SK-N-DZ (cell line): ENCODE data around the gene DNAAF3.

Experiments used
- DNase-seq: peaks from one replicate; pipeline ENCODE4 v3.0.0-alpha.2; 2015; ENCODE audit warnings: low spot score
- small RNA-seq, 2 experiments: library from RNA; depleted of rRNA; stranded (forward); fragments of <200 nt; gene quantifications; one replicate each; pipeline ENCODE3, GENCODE V24; 2014

Gene DNAAF3

DNA sequence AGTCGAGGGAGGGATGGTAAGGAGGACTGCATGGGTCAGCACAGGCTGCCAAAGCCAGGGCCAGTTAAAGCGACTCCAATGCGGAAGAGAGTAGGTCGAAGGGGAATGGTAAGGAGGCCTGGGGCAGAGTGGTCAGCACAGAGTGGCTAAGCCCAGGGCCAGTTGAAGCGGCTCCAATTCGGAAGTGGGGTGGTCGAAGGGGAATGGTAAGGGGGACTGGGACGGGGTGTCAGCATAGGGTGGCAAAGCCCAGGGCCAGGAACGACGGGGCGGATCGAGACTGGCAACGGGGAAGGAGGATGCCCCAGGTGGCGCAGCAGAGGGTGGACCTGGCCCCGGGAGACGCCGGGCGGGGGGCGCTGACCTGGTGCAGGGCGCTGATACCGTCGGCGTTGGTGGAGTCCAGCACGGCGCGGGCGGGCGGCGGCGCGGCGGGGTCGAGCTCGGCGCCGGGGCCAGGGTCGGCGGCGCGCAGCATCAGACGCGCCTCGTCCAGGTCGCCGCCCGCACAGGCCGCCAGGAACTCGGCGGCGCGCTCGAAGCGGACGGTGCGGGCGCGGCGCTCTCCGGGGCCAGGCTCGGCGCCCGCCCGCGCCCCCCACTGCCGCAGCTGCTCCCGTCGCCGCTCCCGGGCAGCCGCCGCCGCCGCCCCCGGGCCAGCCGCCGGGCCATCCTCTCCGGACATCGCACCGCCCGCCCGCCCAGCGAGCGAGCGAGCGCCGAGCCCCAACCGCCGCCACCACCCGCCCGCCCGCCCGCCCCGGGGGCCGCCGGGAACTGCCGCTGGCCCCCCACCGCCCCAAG lies 49.4 kb downstream of the DNAAF3 start, which contains the start of gene PPP1R12C:
TSS of gene PPP1R12C (minus strand) at position 779 of the 804 bp plus-strand sequence. CDS start at position 685, 94 bp downstream.
- DNase-seq: no peak

GRCh38 chr19:55116232-55116858 lies 50.1 kb downstream of the DNAAF3 start:
- DNase-seq: peak; percentile 34

GRCh38 chr19:55115446-55116065 lies 50.9 kb downstream of the DNAAF3 start:
- DNase-seq: no peak

- DNase-seq: no peak
Observed at GRCh38 chr19:55114566-55115145, 51.8 kb downstream of the DNAAF3 start.

- no peak for DNase-seq
Observed at GRCh38 chr19:55113570-55114039, 52.8 kb downstream of the DNAAF3 start.

DNA sequence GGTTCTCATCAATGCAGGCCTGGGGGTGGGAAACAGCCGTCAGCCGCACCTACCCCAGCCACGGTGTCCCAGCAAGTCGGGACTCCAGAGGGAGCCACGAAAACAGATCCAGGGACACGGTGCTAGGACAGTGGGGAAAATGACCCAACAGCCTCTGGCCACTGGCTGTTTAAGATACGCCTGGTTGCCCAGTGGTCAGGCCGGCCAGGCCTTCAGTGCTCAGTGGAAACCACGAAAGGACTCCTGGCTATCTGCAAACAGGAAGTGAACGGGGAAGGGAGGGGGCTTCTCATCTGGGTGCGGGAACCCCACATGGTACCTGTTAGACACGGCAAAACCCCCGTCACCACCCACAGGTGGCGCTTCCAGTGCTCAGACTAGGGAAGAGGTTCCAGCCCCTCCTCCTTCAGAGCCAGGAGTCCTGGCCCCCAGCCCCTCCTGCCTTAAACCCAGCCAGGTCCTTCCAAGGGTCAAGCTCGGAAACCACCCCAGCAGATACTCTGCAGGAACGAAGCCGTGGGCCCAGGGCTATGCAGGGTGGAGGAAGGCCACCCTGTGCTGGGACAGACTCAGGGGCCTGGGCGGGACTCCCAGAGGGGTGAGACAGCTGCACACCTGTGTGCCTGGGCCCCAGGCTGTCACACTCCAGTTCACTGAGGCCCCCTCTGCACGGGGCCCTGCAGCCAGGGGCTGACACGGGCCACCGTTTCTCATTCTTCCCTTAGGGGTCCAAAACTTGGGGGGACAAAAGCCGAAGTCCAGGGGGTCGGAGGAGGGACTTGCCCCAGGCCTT lies 53.4 kb downstream of the DNAAF3 start:
- DNase-seq: no peak

GRCh38 chr19:55112246-55112776 lies 54.1 kb downstream of the DNAAF3 start:
- no peak for DNase-seq

DNA sequence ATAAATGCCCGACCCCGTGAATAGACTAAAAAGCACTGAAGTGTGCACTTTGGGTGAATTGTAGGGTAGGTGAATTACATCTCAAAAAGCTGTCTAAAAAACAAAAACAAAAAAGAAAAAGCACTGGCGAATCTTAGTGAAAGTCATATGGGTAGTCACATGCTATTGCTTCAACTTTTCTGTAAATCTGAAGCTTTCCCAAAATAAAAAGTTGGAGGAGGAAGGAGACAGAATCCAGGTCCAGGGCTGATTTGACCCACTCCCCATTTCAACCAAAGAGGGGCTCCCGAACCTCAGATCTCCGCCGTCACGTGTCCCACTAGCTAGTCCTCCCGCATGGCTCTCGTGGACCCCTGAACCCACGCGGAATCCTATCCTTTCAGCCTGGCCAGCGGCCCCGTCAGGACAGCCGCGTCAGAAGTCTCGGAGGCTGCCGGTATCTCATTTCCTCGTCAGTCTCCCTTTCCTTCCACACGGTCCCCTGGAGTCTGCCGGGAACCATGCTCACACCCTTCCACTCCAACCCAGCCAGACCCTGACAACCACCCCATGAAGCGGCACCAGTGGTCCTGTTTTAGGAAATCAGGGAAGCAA lies 55.1 kb downstream of the DNAAF3 start:
- no peak for DNase-seq

GRCh38 chr19:55109527-55110291 lies 56.7 kb downstream of the DNAAF3 start:
- no peak for DNase-seq

Small RNAs within 50 kb of the gene (small RNA-seq; reads per million reads assigned to genes)
- gene MIR7975: 0.03 to 8.3 reads per million in 2 experiments
- gene RF01210: 0 to 0.08 reads per million in 2 experiments
